HUDEP-2 (cell line): ENCODE data around the gene FAM163B.
"Not testable (repeated sequence)": the region's sequence is repeated elsewhere in the genome, so short reads cannot be mapped to it uniquely, and the experiment has no call there.

ENCODE experiments used
- DNase-seq, 76 experiments: peaks; one replicate each; lab custom pipeline; 2025; ENCODE audit not compliant: unreplicated experiment in 76 of 76; lab: John Stamatoyannopoulos, UW

Gene FAM163B

DNA sequence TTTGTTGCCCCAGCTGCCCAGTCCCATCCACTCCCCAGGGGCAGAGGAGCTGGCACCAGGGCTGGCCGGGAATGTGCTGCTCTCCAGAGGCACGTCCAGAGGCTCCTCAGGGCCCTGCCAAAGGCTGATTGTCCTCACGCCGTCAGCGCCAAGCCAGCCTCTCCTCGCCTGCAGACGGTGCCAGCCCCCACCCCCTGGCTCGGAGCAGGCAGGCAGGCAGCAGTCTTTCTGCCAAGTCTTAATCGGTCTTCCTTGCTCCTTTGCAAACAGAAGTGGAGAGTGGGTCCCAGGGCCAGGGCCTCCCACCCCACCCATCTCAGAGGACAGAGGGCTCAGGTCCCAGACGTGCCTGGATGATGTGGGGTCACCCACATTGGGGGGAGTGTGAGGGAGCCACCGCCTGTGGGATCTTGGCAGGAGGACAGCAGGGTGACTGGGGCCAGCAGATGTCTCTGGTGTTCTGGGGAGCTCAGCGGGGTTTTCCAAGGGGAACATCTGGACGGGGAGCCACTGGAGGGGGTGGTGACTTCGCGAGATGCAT, 36.3 kb downstream of the FAM163B start:
- no peak for DNase-seq

DNA sequence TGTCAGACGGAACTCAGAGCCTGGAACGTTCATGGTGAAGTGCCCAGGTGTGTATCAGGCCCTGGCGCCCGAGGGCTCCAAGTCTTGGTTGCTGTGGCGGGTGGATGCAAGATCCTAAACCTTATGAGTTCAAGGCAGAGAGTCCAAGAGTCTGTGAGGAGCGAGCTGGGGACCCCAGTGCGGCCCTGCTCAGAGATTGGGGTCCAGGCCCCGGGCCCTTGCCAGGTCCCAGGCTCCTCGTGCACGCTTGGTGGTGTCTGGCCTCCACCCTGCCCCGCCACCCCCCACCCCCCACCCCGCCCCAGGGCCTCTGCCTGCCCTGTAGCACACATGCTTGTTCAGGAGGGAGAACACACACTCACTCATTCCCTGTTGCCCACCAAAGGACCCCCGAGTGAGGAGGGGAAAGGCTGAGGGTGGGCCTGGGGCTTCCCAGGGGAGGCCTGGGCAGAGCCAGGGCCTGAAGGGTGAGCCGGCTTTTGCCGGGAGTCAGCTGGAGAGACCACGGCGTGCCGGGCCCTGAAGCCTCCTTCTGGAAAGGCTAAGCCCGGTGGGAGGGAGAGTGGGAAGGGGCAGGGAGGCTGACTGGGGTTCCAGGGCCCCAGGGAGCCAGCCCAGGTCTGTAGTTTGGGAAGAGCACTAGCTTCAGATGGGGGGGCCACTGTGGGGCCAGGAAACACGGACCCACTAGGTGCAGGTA, 37.1 kb downstream of the FAM163B start:
- no peak for DNase-seq

DNA sequence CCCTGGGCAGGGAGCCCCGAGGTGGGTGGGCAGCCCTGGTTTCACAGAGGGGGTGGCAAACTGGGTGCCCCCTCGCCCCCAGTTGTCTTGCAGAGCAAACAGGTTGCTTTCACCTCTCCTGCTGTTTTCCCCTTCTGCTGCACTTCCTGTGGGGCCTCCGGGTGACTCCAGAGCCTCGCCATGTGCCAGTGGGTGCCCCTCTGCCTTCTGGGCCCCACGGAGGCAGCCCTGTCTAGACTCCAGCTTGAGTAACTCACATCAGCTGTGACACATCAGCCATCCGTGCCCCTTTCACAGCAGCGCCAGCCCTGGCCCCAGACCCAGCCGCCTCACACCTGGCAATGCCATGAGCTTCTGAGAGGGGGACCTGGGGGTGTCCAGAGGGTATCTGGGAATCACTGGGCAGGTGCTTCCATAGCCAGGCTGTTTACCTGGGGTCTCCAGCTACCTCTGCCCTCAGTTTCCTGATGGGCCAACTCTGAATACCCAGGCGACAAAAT, 37.7 kb downstream of the FAM163B start:
- no peak for DNase-seq

DNA sequence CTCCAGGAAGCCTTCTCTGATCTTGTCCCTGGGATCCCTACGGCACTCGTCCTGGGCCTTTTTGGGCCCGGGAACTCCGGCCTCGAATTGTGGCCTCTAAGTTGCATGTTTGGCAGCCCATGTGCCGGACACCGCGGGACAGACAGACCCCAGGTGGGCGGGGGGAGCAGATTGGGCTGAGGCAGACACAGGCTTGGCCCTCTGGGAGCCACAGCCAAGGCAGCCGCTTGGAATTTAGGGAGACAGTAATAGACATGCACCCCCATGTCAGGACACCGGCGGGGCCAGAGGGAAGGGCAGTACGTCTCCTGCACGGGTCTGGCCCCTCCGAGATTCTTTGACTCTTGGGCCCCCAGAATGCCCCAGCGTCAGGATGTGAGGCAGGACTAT, 38.5 kb downstream of the FAM163B start:
- DNase-seq, result no peak

DNA sequence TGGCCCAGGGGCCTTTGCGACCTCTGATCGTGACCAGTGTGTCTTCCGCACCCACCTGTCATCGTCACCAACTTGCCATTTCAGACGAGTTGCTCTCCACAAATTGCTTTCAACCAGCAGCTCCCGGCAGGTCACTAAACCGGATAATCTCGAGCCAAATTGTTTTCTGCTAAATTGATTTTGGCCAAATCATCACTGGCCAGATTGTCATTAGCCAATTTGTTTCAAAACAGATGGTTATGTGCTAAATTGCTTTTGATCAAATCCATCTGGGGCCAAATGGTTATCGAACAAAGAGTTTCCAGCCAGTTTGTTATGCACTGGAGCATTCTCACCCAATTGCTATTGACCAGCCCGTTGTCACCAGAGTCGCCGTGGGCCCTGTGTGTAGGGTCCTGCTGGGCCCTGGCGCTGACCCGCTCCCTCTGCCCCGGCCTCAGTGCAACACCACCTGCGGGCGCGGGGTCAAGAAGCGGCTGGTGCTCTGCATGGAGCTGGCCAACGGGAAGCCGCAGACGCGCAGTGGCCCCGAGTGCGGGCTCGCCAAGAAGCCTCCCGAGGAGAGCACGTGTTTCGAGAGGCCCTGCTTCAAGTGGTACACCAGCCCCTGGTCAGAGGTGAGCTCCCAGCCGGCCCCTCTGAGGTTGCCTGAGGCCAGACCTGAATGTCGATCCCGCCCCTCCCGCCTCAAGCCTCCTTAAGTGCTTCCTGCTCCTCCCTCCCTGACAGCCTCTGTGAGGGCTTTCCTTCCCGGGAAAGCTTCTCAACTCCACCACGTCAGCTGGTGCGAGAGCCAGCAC, 39.1 kb downstream of the FAM163B start:
- no peak for DNase-seq

DNA sequence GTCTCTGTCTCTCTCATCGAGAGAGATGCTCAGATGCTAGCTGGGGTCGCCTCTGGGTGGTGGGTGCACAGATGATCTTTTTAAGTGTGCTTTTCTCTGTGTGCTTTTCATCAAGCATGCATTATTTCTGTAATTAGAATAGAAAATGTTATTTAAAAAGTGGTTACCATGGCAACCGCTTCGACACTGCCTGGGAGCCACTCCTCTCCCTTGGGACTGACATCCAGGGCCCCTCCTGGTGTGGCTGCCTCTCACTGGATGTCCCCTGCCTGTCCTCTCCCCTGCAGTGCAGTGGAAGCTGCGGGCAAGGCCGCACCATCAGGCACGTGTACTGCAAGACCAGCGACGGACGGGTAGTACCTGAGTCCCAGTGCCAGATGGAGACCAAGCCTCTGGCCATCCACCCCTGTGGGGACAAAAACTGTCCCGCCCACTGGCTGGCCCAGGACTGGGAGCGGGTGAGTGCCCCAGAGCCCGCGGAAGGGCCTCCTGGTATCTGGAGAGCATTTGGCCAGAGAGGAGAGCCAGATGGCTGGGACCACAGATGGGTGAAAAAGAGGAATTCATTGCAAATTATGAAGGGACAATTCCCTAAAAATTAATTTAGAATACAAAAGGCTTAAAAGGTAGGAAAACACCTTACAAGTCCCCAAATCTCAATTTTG, 39.9 kb downstream of the FAM163B start:
- DNase-seq, result no peak

DNA sequence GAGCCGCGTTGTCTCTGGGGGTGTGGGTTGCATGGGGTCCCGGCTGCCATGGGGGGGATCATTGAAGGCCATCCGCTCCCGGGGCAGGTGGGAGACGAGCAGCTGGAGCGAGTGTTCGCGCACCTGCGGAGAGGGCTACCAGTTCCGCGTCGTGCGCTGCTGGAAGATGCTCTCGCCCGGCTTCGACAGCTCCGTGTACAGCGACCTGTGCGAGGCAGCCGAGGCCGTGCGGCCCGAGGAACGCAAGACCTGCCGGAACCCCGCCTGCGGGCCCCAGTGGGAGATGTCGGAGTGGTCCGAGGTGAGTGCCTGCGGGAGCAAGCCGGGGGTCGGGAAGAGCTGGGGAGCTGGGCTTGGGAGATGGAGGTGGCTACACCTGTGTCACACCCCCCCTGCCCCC, 41.0 kb downstream of the FAM163B start:
- no peak for DNase-seq

DNA sequence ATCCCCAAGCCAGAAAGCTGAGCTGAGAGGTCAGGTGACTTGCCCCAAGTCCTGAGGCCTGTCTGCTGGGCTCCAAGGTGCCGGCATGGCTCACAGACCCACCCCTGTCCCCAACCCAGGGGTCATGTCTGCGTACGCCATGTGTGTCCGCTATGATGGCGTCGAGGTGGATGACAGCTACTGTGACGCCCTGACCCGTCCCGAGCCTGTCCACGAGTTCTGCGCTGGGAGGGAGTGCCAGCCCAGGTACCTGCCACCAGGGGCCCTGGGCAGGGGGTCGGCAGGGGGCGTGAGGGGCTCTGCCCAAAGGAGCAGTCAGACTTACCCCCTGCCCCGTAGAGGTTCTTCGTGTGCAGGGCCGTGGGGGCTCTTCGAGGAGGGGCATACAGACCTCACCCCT, 42.4 kb downstream of the FAM163B start:
- no peak for DNase-seq

DNA sequence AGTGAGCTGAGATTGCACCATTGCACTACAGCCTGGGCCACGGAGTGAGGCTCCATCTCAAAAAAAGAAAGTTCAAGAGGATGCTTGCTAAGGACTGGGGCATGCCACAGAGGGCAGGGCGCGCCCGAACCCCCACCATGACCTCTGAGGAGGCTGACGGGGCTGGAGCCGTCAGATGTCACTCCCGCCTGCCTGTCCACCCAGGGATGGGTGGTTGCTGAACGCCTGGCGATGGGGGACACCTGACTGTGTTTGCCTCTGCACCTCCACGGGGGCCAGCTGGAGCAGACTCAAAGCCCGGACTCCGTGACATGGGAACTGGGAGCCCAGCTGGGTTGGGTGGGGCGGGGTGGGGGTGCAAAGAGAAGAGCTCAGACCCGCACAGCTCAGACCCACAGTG, 42.8 kb downstream of the FAM163B start:
- DNase-seq, result no peak

DNA sequence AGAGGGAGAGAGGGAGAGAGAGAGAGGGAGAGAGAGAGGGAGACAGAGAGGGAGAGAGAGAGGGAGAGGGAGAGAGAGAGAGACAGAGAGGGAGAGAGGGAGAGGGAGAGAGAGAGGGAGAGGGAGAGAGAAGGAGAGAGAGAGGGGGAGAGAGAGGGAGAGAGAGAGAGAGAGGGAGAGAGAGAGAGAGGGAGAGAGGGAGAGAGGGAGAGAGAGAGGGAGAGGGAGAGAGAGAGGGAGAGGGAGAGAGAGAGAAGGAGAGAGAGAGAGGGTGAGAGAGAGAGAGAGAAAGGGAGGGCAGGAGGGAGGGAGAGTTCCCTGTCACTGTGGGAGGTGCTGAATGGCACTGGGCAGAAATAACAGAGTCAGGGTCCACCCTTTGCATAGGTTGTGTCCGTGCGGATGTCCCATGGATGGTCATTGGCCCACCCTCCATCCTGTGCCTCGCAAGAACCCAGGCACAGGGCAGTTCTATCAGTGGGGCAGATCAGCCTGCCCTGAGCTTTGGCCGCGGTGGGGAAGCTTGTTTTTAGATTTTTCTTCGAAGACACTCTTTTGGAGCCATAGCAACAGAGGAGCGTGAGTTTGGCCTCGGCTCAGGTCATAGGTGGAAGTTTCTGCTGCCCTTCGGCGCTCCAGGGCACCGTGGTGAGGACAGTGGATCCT, 44.6 kb downstream of the FAM163B start:
- no peak for DNase-seq

DNA sequence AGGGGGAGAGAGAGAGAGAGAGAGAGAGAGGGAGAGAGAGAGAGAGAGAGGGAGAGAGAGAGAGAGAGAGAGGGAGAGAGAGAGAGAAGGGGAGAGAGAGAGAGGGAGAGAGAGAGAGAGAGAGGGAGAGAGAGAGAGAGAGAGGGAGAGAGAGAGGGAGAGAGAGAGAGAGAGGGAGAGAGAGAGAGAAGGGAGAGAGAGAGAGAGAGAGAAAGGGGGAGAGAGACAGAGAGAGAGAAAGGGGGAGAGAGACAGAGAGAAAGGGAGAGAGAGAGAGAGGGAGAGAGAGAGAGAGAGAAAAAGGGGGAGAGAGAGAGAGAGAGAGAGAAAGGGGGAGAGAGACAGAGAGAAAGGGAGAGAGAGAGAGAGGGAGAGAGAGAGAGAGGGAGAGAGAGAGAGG, 45.4 kb downstream of the FAM163B start:
- DNase-seq, result not testable (repeated sequence)

DNA sequence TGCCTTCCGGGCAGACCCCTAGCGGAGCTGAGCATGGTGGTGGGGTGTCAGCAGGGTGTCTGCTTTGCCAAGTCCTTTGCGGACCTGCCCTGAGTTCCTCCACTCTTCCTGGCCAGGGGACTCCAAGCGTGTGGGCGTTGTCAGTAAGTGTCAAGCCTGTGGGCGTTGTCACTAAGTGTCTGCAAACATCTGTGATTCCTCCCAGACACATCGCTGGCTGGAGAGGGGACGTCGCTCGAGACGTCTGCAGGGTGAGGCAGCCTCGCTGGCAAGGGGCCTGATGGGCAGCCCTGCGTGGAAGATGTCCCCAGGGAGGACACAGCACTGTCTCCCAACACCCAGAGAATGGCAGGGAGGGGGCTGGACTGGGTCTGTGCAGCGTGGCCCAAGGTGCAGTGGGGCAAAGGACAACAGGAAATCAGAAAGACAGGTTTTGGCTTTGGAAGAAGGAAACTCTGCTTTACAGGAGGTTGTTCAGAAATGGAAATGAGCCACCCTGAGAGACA, 45.8 kb downstream of the FAM163B start:
- peak in 59 of 76 experiments; percentile 8 to 58 (median 35) for DNase-seq

DNA sequence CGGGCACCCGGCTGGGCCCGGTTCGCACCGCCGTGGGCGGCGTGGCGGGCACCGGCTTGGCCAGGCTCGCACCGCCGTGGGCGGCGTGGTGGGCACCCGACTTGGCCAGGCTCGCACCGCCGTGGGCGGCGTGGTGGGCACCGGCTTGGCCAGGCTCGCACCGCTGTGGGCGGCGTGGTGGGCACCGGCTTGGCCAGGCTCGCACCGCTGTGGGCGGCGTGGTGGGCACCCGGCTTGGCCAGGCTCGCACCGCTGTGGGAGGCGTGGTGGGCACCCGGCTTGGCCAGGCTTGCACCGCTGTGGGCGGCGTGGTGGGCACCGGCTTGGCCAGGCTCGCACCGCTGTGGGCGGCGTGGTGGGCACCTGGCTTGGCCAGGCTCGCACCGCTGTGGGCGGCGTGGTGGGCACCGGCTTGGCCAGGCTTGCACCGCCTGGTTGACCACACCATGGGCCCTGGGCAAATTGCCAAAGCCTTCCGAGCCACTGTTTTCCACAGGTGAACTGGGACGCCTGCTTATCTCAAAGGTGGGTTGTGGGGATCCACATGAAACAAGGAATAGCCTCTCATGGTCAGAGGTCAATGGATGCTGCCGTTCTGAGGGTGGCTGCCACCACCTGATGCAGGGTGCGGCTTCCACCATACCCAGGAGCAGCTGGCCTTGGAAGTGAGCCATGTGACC, 46.4 kb downstream of the FAM163B start:
- no peak for DNase-seq

DNA sequence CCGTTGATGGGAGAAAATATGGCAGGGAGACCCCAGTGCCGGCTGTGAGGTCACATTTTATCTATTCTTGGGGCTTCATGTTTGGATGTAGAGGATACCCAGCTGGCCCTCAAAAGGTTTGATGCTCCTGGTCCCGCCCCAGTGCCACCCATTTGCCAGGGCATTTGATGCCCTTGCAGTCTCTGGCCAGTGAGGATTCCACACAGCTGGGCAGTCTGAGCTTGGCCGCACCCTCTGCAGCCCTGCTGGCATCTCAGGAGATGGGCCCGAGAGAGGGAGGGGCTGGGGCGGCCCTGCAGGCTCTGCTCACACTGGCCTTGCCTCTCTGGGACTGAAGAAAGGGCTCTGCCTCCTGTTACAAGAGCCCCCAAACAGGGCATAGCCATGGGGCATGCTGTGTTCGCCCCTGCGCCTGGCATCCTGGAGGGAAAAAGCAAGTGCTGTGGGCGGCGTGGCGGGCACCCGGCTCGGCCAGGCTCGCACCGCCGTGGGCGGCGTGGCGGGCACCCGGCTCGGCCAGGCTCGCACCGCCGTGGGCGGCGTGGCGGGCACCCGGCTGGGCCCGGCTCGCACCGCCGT, 47.1 kb downstream of the FAM163B start:
- no peak for DNase-seq

DNA sequence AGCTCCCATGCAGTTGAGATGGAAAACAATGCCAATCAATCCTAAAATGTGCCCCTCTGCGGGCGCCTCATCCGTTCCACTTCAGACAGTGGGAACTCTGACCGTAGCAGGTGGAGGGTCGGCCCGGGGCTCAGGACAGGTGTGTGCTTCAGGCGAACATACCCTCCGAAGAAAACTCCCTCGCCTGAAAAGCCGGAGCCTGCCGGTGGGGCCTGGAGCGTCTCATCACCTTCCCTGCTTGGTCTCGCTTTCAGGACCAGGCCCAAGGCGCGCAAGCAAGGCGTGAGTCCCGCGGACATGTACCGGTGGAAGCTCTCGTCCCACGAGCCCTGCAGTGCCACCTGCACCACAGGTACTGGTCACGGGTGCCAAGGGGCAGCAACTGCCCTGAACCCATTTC, 48.2 kb downstream of the FAM163B start:
- no peak for DNase-seq

DNA sequence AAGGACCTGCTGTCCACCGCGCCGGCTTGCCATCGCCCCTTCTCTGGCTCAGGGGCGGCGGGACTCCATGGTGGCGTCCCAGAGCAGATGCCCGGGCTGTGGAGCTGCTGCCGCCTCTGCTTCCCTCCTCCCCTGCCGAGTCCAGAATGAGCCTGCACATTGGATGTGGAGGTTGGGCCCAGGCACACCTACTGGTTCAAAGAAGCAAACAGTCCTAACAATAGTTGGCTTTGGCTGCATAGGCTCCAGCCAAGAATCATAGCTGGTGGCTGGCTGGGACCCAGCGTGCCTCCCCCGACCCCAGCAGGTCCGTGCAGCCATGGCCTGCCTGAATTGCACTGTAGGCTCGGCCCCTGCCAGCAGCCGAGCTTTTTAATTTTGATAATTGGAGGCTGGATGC, 48.9 kb downstream of the FAM163B start:
- DNase-seq, result no peak

DNA sequence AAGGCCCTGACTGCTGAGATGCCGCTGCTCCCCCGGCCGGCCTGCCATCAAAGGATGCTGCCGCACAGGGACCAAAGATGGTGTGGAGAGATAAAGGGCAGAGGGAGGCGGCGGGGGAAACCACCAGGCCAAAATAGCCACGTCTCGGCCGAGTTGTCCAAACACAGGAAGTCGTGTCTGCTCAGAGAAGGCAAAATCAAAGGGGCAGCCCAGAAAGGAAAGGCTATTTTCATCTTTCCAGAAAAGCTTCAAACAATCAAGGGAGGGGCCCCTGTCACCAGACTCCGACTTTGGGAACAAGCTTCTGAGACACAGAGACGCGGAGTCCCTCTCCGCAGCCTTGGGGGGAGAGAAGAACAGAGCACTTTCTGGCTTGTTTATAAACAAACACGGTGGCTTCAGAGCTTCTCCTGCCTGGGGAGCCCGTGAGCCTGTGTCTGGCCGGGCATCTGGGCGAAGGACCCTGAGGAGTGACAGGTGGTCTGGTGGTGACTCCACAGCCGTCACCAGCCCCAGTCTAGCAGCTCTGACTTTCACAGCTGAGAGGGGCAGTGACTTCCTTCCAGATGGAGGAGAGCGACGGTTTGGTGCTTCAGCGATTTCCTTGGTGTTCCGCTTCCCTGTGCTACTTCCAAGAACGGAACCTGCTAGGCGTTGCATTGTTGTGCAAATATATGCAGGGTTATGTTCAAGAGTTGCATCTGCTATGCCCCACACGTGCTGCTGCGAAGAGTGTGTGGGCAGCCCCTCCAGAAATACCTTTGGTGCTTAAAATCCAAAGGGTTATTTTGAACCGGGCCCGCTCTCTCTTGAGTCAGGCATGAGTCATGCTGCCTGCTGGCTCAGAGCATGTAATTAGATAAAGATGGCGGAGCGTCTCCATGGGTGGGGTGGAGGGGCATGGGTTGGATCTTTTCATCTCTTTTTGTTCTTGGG, 50.7 kb downstream of the FAM163B start:
- DNase-seq, result peak in 30 of 76 experiments; percentile 7 to 49 (median 26)

DNA sequence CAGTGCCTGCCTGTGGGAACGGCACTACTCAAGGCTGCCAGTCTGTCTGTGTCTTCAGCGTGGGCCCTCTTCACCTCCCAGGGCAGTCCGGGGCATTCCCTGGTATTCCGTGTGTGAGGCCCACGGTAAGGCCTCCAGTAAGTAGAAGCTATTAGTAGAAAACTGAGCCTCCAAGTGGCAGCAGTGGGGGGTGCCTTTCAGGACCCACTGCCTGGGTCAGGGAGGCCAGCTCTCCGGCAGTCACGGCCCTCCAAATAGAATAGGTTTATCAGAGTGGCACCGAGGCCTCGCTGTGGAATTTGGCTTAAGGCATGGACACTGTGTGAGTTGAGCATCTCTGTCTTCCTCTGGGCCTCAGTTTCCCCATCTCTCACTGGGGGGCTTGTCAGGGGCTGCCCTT, 51.6 kb downstream of the FAM163B start:
- DNase-seq, result no peak

DNA sequence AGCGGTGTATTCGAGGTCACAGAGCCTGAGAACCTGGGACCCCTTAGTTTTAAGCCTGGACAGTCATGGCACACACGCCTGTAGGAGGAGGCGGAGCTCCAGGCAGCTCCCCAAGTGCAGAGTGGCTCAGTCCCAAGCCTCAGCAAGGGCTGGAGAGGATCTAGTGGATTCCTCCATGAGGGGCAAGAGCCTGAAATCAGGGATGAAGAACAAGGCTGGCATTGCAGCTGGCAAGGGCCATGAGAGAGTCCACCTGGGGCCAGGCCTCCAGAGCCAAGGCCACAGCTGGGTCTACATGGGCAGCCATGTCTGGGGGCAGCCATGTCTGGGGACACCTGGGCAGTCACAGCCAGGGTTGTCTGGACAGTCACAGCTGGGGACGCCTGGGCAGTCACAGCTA, 52.8 kb downstream of the FAM163B start:
- no peak for DNase-seq
